K562 (cell line): Measurements from ENCODE around the gene CELF4. TPM values are rescaled to one million over a fixed set of nuclear protein-coding genes. Genes with fewer than 3 reads are reported as not detected.

Experiments used
- ATAC-seq: fragments of 200-7000 bp; cut with Tn5 transposase; 3 replicates; pipeline ENCODE4 v1.9.1; 2020; ENCODE audit warnings: moderate library complexity
- BruUV-seq: library from RNA; stranded (reverse); fragments of 400-500 nt; replicated peaks from 2 replicates; lab custom pipeline; 2021; lab: Mats Ljungman, UMichigan
- CTCF ChIA-PET: fragments of 300-600 bp; formaldehyde crosslinking; extraction: SDS; loops from one replicate; lab custom pipeline; 2021; ENCODE audit warnings: low intra/inter-chr PET ratio; lab: Yijun Ruan, JAX
- POLR2A ChIA-PET: fragments of 300-600, 350-650 bp; sonication (Branson Sonifier 250); formaldehyde crosslinking; extraction: SDS; loops from one replicate; lab custom pipeline; 2021; ENCODE audit warnings: antibody characterized with exemption, inconsistent platforms; lab: Yijun Ruan, JAX
- DNase-seq, 4 experiments: peaks; one replicate each; pipeline versions ENCODE4 v3.0.0 to v3.0.0-alpha.2; 2011 to 2018; ENCODE audit warnings: low spot score in 3 of 4, mixed read lengths in 3 of 4; ENCODE audit errors: extremely low read depth in 1 of 4
- FAIRE-seq: peaks from 2 replicates; lab custom pipeline; 2011; peaks lifted over from hg19 to GRCh38; lab: Jason Lieb, UNC
- H2AFZ ChIP-seq: 2 replicates; pipeline ENCODE4 v1.6.0; 2011; ENCODE audit warnings: low read depth, low read length, control low read depth, inconsistent platforms
- H3K27ac ChIP-seq: fragments of 200-600 bp; 3 replicates; pipeline ENCODE4 v1.8.0; 2011; ENCODE audit warnings: low read depth, mild to moderate bottlenecking, control low read depth, inconsistent platforms, low read length, moderate library complexity, mixed read lengths; ENCODE audit errors: extremely low read depth
- H3K27me3 ChIP-seq, 2 experiments: fragments of 300-600 bp in 1 of 2; 2 replicates in 1 of 2; 3 replicates in 1 of 2; pipeline versions ENCODE4 v1.6.0 to v1.8.0; 2011; ENCODE audit warnings: inconsistent platforms in 2 of 2, low read length in 2 of 2, mild to moderate bottlenecking in 1 of 2, mixed read lengths in 1 of 2, moderate library complexity in 1 of 2; ENCODE audit not compliant: control insufficient read depth in 2 of 2, insufficient read depth in 2 of 2
- H3K36me3 ChIP-seq: fragments of 300-600 bp; 3 replicates; pipeline ENCODE4 v1.8.0; 2011; ENCODE audit warnings: mild to moderate bottlenecking, low read length, inconsistent platforms; ENCODE audit not compliant: control insufficient read depth, insufficient read depth
- H3K4me1 ChIP-seq, 2 experiments: fragments of 200-600 bp in 1 of 2; replicated peaks in 1 of 2; 2 replicates in 1 of 2; 3 replicates in 1 of 2; pipeline versions ENCODE4 v1.5.1 to v1.8.0; 2011; ENCODE audit warnings: inconsistent platforms in 2 of 2, low read length in 2 of 2, mild to moderate bottlenecking in 1 of 2, mixed read lengths in 1 of 2, moderate library complexity in 1 of 2; ENCODE audit not compliant: control insufficient read depth in 2 of 2, insufficient read depth in 2 of 2
- H3K4me2 ChIP-seq: 2 replicates; pipeline ENCODE4 v1.6.1; 2011; ENCODE audit warnings: low read length, control low read depth, inconsistent platforms, mixed read lengths; ENCODE audit not compliant: insufficient read depth
- H3K4me3 ChIP-seq: fragments of 200-600 bp; sonication (generic), shearing (Covaris generic); 2 replicates; pipeline ENCODE4 v1.5.1; 2016; ENCODE audit warnings: control low read depth, inconsistent platforms
- H3K79me2 ChIP-seq: fragments of 200-600 bp; 3 replicates; pipeline ENCODE4 v1.8.0; 2011; ENCODE audit warnings: low read length, inconsistent platforms; ENCODE audit not compliant: control insufficient read depth, insufficient read depth
- H3K9ac ChIP-seq, 2 experiments: 2 replicates each; pipeline versions ENCODE4 v1.6.0 to v1.6.1; 2011; ENCODE audit warnings: low read depth in 2 of 2, low read length in 2 of 2, control low read depth in 1 of 2, inconsistent platforms in 1 of 2, mild to moderate bottlenecking in 1 of 2, mixed read lengths in 1 of 2; ENCODE audit not compliant: insufficient read depth in 1 of 2
- H3K9me1 ChIP-seq: one replicate; pipeline ENCODE4 v1.6.0; 2011; ENCODE audit warnings: inconsistent platforms, mild to moderate bottlenecking, low read length, moderate library complexity; ENCODE audit not compliant: control insufficient read depth, insufficient read depth
- H3K9me3 ChIP-seq: replicated peaks from 2 replicates; pipeline ENCODE4 v1.5.1; 2011; ENCODE audit warnings: low read depth, low read length, inconsistent platforms; ENCODE audit not compliant: control insufficient read depth, insufficient read depth
- H4K20me1 ChIP-seq: replicated peaks from 2 replicates; pipeline ENCODE4 v1.6.1; 2011; ENCODE audit warnings: low read length, inconsistent platforms, mixed read lengths; ENCODE audit not compliant: control insufficient read depth, insufficient read depth
- EP400 ChIP-seq: fragments of 450-650 bp; IDR thresholded peaks from 2 replicates; pipeline ENCODE4 v1.6.1; 2017; ENCODE audit warnings: antibody characterized with exemption, mild to moderate bottlenecking, moderate library complexity
- HMGXB4 ChIP-seq: sonication (generic); formaldehyde crosslinking; IDR thresholded peaks from 2 replicates; pipeline ENCODE4 v1.8.1; 2023; ENCODE audit warnings: mild to moderate bottlenecking, missing genetic modification reagents
- POLR2B ChIP-seq: fragments of 450-650 bp; IDR thresholded peaks from 2 replicates; pipeline ENCODE4 v1.6.1; 2018; ENCODE audit warnings: low read depth; ENCODE audit not compliant: partially characterized antibody
- TAF7 ChIP-seq: fragments of 450-650 bp; IDR thresholded peaks from 2 replicates; pipeline ENCODE4 v1.6.1; 2016; ENCODE audit warnings: missing genetic modification characterization, missing compliant biosample characterization
- THRB ChIP-seq: fragments of 450-650 bp; formaldehyde crosslinking; conservative IDR thresholded peaks from 2 replicates; pipeline ENCODE4 v1.4.0; 2022; ENCODE audit warnings: mild to moderate bottlenecking, missing genetic modification characterization
- ZBTB34 ChIP-seq: fragments of 250-450 bp; sonication (Bioruptor Pico); IDR thresholded peaks from 2 replicates; pipeline ENCODE4 v1.8.0; 2021; ENCODE audit warnings: mild to moderate bottlenecking, moderate library complexity
- ZNF395 ChIP-seq: fragments of 200-800 bp; sonication (Bioruptor generic); IDR thresholded peaks from 2 replicates; pipeline ENCODE4 v1.6.1; 2017; ENCODE audit warnings: missing genetic modification characterization, missing compliant biosample characterization
- ZNF707 ChIP-seq: fragments of 250-450 bp; sonication (Bioruptor Pico); conservative IDR thresholded peaks from 2 replicates; pipeline ENCODE4 v1.8.0; 2022; ENCODE audit warnings: inconsistent platforms, mild to moderate bottlenecking, moderate library complexity
- WGBS: fragments of 100-300 bp; shearing (Covaris generic); methylation state at CpG from one replicate; pipeline ENCODE4 v1.1.6; 2016; ENCODE audit warnings: low coverage, mixed read lengths; ENCODE audit not compliant: insufficient coverage; ENCODE audit errors: missing lambda C conversion rate; 5-methylcytosine and 5-hydroxymethylcytosine counted together
- in situ Hi-C: fragments of 300-500 bp; cut with MboI; formaldehyde crosslinking; loops from 4 replicates; pipeline ENCODE4 v1.15.0; 2018; ENCODE audit warnings: inconsistent platforms, mixed read lengths
- intact Hi-C: fragments of 100-400 bp; cut with micrococcal nuclease; formaldehyde crosslinking; loops from 2 replicates; pipeline ENCODE4 v1.14.2; 2022
- polyA plus RNA-seq, 8 experiments: library from polyadenylated mRNA; depleted of rRNA in 4 of 8; stranded (reverse) in 5 of 8; unstranded in 3 of 8; fragments of >200 nt; fragmentation: Nextera tagmentation in 2 of 8; fragmentation: Illumina TruSeq in 1 of 8; extraction: Ambion mirVana in 2 of 8; extraction: Trizol in 1 of 8; gene quantifications; 2 replicates each; pipeline versions ENCODE4 v1.2.1 to v1.2.3, GENCODE V29; 2011 to 2014; ENCODE audit warnings: inconsistent platforms in 1 of 8, missing spikeins in 1 of 8
- total RNA-seq, 7 experiments: library from RNA; depleted of rRNA in 6 of 7; stranded (reverse); fragments of >200 nt in 6 of 7; fragmentation: Illumina TruSeq in 2 of 7; extraction: Trizol in 2 of 7; gene quantifications; 2 replicates each; pipeline versions ENCODE4 v1.2.1 to v1.2.3, GENCODE V29; 2011 to 2021; ENCODE audit warnings: low replicate concordance in 1 of 7

The CELF4 gene
- total and polyA plus RNA-seq, 9 of the 15 experiments (the other 6 are each of a cell fraction or from before 2014, with no cell fraction given): 0.04 to 0.24 (median 0.07) TPM; not detected in 3

GRCh38 chr18:37385846-37386778 is 179.5 kb downstream of the CELF4 start (continued):
- TF ChIP-seq THRB (CRISPR knock-in tag): no peak
- TF ChIP-seq, all 486 proteins: peak for 7

GRCh38 chr18:37383846-37384595 is 181.6 kb downstream of the CELF4 start:
- WGBS: 2% methylated on average over 16 of the region's 17 CpGs
- Histone ChIP-seq H3K9me1 (no peaks in the 10 kb centered on the region), H3K79me2 (no peaks in the 10 kb centered on the region), H3K4me2 (no peak overlapping the region), H3K9me3 (no peaks in the 10 kb centered on the region), H3K4me1 (no peaks in the 10 kb centered on the region), H3K27ac (no peak overlapping the region), H3K27me3 (no peaks in the 10 kb centered on the region; a peak in 1 of 5 replicates), H4K20me1 (peaks cover 5% of the 10 kb centered on the region; the same call in 1 of the 2 replicates), H3K9ac (no peak overlapping the region), H2AFZ (no peak overlapping the region), H3K4me3 (no peak overlapping the region), H3K36me3 (no peaks in the 10 kb centered on the region)
- intact Hi-C loops (no loop called here), in situ Hi-C loops (loop anchor here (10.0 kb wide), 1 partner anchor 151 kb away; no protein-coding TSS in a partner anchor)
- FAIRE-seq (no peak), DNase-seq (no peak), ATAC-seq (no peak)
- POLR2A ChIA-PET: no interaction called here
- no TSS peak for BruUV-seq
- CTCF ChIA-PET: no interaction called here
- TF ChIP-seq ZBTB34 (CRISPR knock-in tag): no peak
- TF ChIP-seq ZNF395 (CRISPR knock-in tag): no peak
- TF ChIP-seq POLR2B: no peak
- TF ChIP-seq ZNF707: no peak
- no peak for TF ChIP-seq HMGXB4 (CRISPR knock-in tag)
- no peak for TF ChIP-seq TAF7 (tag)
- no peak for TF ChIP-seq EP400
